ENCODE measurements around the gene RBM34. TPM values are rescaled to one million over a fixed set of nuclear protein-coding genes. Genes with fewer than 3 reads are reported as not detected.

RBM34 gene
- total RNA-seq = 68.0 and 69.4 TPM in 2 replicates

GRCh38 chr1:235160957-235161684 is at the start of gene RBM34:
Gene RBM34 (minus strand): TSS chr1:235161250. CDS start chr1:235161226, 24 bp downstream.

GRCh38 chr1:235128456-235129328 is 32.4 kb downstream of the RBM34 start, which contains the start of gene TOMM20:
Gene TOMM20 (minus strand): TSS chr1:235128837. CDS start chr1:235128715, 122 bp downstream.

Other genes starting within 250 kb of the RBM34 start
- gene TOMM20, start 32.4 kb downstream of the RBM34 start, total RNA-seq = 78.2 and 89.9 TPM in 2 replicates
- 38.7 and 41.8 TPM in 2 replicates for gene ARID4B, start 166.9 kb upstream of the RBM34 start, total RNA-seq
- 19.5 and 23.9 TPM in 2 replicates for gene GGPS1, start 167.3 kb upstream of the RBM34 start, total RNA-seq
- 19.5 and 21.5 TPM in 2 replicates for gene TBCE, start 206.2 kb upstream of the RBM34 start, total RNA-seq

Measured in smooth muscle cell of bladder (primary cell).